ENCODE results near the gene SLC2A4RG. TPM values are rescaled to one million over a fixed set of nuclear protein-coding genes. Genes with fewer than 3 reads are reported as not detected.

Gene SLC2A4RG
- polyA plus RNA-seq, 1 of the 3 experiments (the other 2 are of a cell fraction) = 90.9 TPM

DNA sequence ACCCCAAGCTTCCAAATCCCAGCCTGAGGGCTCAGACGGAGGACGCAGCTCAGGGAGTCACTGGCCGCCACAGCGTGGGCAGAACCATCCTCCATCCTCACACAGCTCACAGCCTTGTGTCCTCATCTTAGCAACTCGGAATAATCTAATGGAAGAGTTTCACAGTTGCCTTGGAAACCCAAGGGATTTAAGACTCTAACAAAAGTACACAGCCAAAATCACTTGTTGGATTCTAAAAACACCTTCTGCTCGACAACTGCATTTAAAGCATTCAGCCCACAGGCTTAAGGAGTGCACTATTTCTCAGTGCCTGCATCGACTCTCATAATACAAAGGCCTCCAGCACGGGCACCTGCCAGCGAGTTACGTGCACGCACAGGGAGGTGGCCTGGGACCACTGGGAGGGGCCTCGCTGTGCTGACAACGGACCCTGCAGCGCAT is 46.1 kb downstream of the SLC2A4RG start:
- Histone ChIP-seq H3K27me3 (ENCODE audit: insufficient read depth) (no peaks in the 10 kb centered on the region), H3K79me2 (ENCODE audit: insufficient read depth) (no peaks in the 10 kb centered on the region), H3K4me2 (no peak overlapping the region), H4K20me1 (ENCODE audit: insufficient read depth) (no peaks in the 10 kb centered on the region), H3K9me2 (no peaks in the 10 kb centered on the region), H3K4me3 (ENCODE audit: low read depth in 2 of 2, low read length in 1 of 2) (no peak overlapping the region), H2AFZ (ENCODE audit: low read depth) (no peak overlapping the region), H3K27ac (ENCODE audit: low read depth in 2 of 2, low read length in 1 of 2) (no peak overlapping the region), H3K36me3 (replicated peaks in 1 of 2; ENCODE audit: control insufficient read depth in 1 of 2, insufficient read depth in 2 of 2, low read length in 1 of 2) (no peaks in the 10 kb centered on the region), H3K4me1 (ENCODE audit: control insufficient read depth in 1 of 2, insufficient read depth in 2 of 2, low read depth in 1 of 2, low read length in 1 of 2) (no peaks in the 10 kb centered on the region), H3K9me3 (no peaks in the 10 kb centered on the region), H3K9ac (no peak overlapping the region), H3F3A (replicated peaks; ENCODE audit: insufficient read depth) (no peaks in the 10 kb centered on the region)
- WGBS (ENCODE audit: low lambda C conversion rate) = 53% methylated on average over 14 of the region's 14 CpGs
- CTCF ChIA-PET = interaction anchor here (0.7 to 5.6 kb wide), 35 partner anchors 9 to 335 kb away, joined by 3 to 103 read pairs (median 5); partner anchors contain the start of genes PTK6 and TPD52L2
- POLR2A ChIA-PET = no interaction called here
- TF ChIP-seq GABPA (IDR thresholded peaks at IDR 0.05; ENCODE audit: low read depth) = no peak
- TF ChIP-seq, protein P1, sequence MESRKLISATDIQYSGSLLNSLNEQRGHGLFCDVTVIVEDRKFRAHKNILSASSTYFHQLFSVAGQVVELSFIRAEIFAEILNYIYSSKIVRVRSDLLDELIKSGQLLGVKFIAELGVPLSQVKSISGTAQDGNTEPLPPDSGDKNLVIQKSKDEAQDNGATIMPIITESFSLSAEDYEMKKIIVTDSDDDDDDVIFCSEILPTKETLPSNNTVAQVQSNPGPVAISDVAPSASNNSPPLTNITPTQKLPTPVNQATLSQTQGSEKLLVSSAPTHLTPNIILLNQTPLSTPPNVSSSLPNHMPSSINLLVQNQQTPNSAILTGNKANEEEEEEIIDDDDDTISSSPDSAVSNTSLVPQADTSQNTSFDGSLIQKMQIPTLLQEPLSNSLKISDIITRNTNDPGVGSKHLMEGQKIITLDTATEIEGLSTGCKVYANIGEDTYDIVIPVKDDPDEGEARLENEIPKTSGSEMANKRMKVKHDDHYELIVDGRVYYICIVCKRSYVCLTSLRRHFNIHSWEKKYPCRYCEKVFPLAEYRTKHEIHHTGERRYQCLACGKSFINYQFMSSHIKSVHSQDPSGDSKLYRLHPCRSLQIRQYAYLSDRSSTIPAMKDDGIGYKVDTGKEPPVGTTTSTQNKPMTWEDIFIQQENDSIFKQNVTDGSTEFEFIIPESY (IDR thresholded peaks at IDR 0.05; ENCODE audit: borderline replicate concordance, low read depth) = no peak
- no peak for TF ChIP-seq FOSL2 (IDR thresholded peaks at IDR 0.05; ENCODE audit: borderline replicate concordance, low read depth)
- TF ChIP-seq FOXJ3 (CRISPR knock-in tag; IDR thresholded peaks at IDR 0.05) = no peak
- TF ChIP-seq FOXM1 (IDR thresholded peaks at IDR 0.05; ENCODE audit: low read depth) = no peak
- TF ChIP-seq MEF2A (IDR thresholded peaks at IDR 0.05; ENCODE audit: borderline replicate concordance, low read depth) = no peak
- TF ChIP-seq, protein P2, sequence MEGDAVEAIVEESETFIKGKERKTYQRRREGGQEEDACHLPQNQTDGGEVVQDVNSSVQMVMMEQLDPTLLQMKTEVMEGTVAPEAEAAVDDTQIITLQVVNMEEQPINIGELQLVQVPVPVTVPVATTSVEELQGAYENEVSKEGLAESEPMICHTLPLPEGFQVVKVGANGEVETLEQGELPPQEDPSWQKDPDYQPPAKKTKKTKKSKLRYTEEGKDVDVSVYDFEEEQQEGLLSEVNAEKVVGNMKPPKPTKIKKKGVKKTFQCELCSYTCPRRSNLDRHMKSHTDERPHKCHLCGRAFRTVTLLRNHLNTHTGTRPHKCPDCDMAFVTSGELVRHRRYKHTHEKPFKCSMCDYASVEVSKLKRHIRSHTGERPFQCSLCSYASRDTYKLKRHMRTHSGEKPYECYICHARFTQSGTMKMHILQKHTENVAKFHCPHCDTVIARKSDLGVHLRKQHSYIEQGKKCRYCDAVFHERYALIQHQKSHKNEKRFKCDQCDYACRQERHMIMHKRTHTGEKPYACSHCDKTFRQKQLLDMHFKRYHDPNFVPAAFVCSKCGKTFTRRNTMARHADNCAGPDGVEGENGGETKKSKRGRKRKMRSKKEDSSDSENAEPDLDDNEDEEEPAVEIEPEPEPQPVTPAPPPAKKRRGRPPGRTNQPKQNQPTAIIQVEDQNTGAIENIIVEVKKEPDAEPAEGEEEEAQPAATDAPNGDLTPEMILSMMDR (IDR thresholded peaks at IDR 0.05) = no peak
- TF ChIP-seq EZH2phosphoT487 (IDR thresholded peaks at IDR 0.05; ENCODE audit: borderline replicate concordance, low read depth) = no peak
- TF ChIP-seq, protein P3, sequence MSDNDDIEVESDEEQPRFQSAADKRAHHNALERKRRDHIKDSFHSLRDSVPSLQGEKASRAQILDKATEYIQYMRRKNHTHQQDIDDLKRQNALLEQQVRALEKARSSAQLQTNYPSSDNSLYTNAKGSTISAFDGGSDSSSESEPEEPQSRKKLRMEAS (IDR thresholded peaks at IDR 0.05; ENCODE audit: low read depth) = no peak
- no peak for TF ChIP-seq RAD21 (IDR thresholded peaks at IDR 0.05; ENCODE audit: low read length)
- TF ChIP-seq ELF1 (IDR thresholded peaks at IDR 0.05) = no peak
- no peak for TF ChIP-seq RFX5 (IDR thresholded peaks at IDR 0.05; ENCODE audit: low read length)
- no peak for TF ChIP-seq RCOR1 (IDR thresholded peaks at IDR 0.05; ENCODE audit: low read length)
- no peak for TF ChIP-seq SIN3A (IDR thresholded peaks at IDR 0.05; ENCODE audit: borderline replicate concordance, low read depth, low read length)
- no peak for TF ChIP-seq CHD2 (IDR thresholded peaks at IDR 0.05; ENCODE audit: low read length, partially characterized antibody)
- DNase-seq = no peak

Data from SK-N-SH (cell line).